GM23338 (cell line): Measurements from ENCODE around the gene MYO1E. TPM values are rescaled to one million over a fixed set of nuclear protein-coding genes. Genes with fewer than 3 reads are reported as not detected.

Source experiments
- ATAC-seq: fragments of 200-7000 bp; cut with Tn5 transposase; 3 replicates; pipeline ENCODE4 v1.9.1; 2020
- DNase-seq: peaks from one replicate; pipeline ENCODE4 v3.0.0-alpha.2; 2015; ENCODE audit warnings: low spot score
- H2AFZ ChIP-seq: fragments of 200-600 bp; sonication (generic); 2 replicates; pipeline ENCODE4 v1.8.0; 2016; ENCODE audit warnings: antibody characterized with exemption, mild to moderate bottlenecking, moderate library complexity
- H3F3A ChIP-seq: fragments of 200-600 bp; sonication (generic); replicated peaks from 2 replicates; pipeline ENCODE4 v1.8.0; 2017; ENCODE audit warnings: antibody characterized with exemption, mixed run types, low read depth
- H3K27ac ChIP-seq: fragments of 200-600 bp; sonication (generic); 2 replicates; pipeline ENCODE4 v1.6.1; 2016; ENCODE audit warnings: low read depth
- H3K27me3 ChIP-seq: fragments of 200-600 bp; sonication (generic); 2 replicates; pipeline ENCODE4 v1.8.0; 2016; ENCODE audit warnings: mild to moderate bottlenecking, mixed run types, moderate library complexity; ENCODE audit not compliant: insufficient read depth
- H3K36me3 ChIP-seq: fragments of 200-600 bp; sonication (generic); 2 replicates; pipeline ENCODE4 v1.8.0; 2016; ENCODE audit warnings: mild to moderate bottlenecking; ENCODE audit not compliant: insufficient read depth
- H3K4me1 ChIP-seq: fragments of 200-600 bp; sonication (generic); 2 replicates; pipeline ENCODE4 v1.8.0; 2016; ENCODE audit warnings: mild to moderate bottlenecking, moderate library complexity; ENCODE audit not compliant: insufficient read depth
- H3K4me2 ChIP-seq: fragments of 200-600 bp; sonication (generic); 2 replicates; pipeline ENCODE4 v1.7.1; 2017; ENCODE audit warnings: mixed run types
- H3K4me3 ChIP-seq: fragments of 200-600 bp; sonication (generic); 2 replicates; pipeline ENCODE4 v1.6.1; 2016; ENCODE audit warnings: mixed run types
- H3K79me2 ChIP-seq: fragments of 200-600 bp; sonication (generic); replicated peaks from 2 replicates; pipeline ENCODE4 v1.8.0; 2017; ENCODE audit warnings: mild to moderate bottlenecking; ENCODE audit not compliant: insufficient read depth
- H3K9me2 ChIP-seq: fragments of 200-600 bp; sonication (generic); 2 replicates; pipeline ENCODE4 v1.8.0; 2017; ENCODE audit not compliant: insufficient read depth
- H4K20me1 ChIP-seq: fragments of 200-600 bp; sonication (generic); replicated peaks from 2 replicates; pipeline ENCODE4 v1.8.0; 2017; ENCODE audit warnings: mild to moderate bottlenecking; ENCODE audit not compliant: insufficient read depth
- H3K27ac Mint-ChIP-seq: 2 replicates; pipeline ENCODE4 v1.8.0; 2020; ENCODE audit warnings: inconsistent platforms, mild to moderate bottlenecking, moderate library complexity, mixed read lengths
- H3K27me3 Mint-ChIP-seq: 3 replicates; pipeline ENCODE4 v1.8.0; 2022; ENCODE audit warnings: low read depth, mild to moderate bottlenecking, moderate library complexity, mixed read lengths, inconsistent platforms; ENCODE audit not compliant: insufficient read depth, poor library complexity
- H3K36me3 Mint-ChIP-seq: 3 replicates; pipeline ENCODE4 v1.8.0; 2021; ENCODE audit warnings: low read depth, mild to moderate bottlenecking, inconsistent platforms, moderate library complexity, mixed read lengths
- H3K4me1 Mint-ChIP-seq: 3 replicates; pipeline ENCODE4 v1.8.0; 2020; ENCODE audit warnings: mild to moderate bottlenecking, inconsistent platforms, mixed read lengths
- H3K4me3 Mint-ChIP-seq: 3 replicates; pipeline ENCODE4 v1.8.0; 2021; ENCODE audit warnings: moderate library complexity, mild to moderate bottlenecking, inconsistent platforms, mixed read lengths
- H3K9me3 Mint-ChIP-seq: 3 replicates; pipeline ENCODE4 v1.8.0; 2020; ENCODE audit warnings: moderate library complexity, mild to moderate bottlenecking, inconsistent platforms, mixed read lengths
- CREB1 ChIP-seq: fragments of 250-450 bp; sonication (Bioruptor Pico); IDR thresholded peaks from 2 replicates; pipeline ENCODE4 v1.5.0; 2020; ENCODE audit warnings: low read depth, mild to moderate bottlenecking, moderate library complexity
- EZH2 ChIP-seq: fragments of 200-600 bp; sonication (generic); IDR thresholded peaks from one replicate; pipeline ENCODE4 v1.8.0; 2017; ENCODE audit warnings: antibody characterized with exemption, mild to moderate bottlenecking, low read depth; ENCODE audit not compliant: unreplicated experiment
- JUNB ChIP-seq: IDR thresholded peaks from one replicate; pipeline ENCODE4 v1.6.1; 2016; ENCODE audit warnings: antibody characterized with exemption; ENCODE audit not compliant: unreplicated experiment
- POLR2AphosphoS5 ChIP-seq: IDR thresholded peaks from 2 replicates; pipeline ENCODE4 v1.6.1; 2016; ENCODE audit warnings: antibody characterized with exemption, low read depth
- STAT1 ChIP-seq: IDR thresholded peaks from one replicate; pipeline ENCODE4 v1.6.1; 2016; ENCODE audit warnings: antibody characterized with exemption; ENCODE audit not compliant: unreplicated experiment
- ZNF114 ChIP-seq: fragments of 250-450 bp; sonication (Bioruptor Pico); IDR thresholded peaks from 2 replicates; pipeline ENCODE4 v1.5.0; 2020; ENCODE audit warnings: mild to moderate bottlenecking, moderate library complexity
- ZNF331 ChIP-seq: fragments of 250-450 bp; sonication (Bioruptor Pico); IDR thresholded peaks from 2 replicates; pipeline ENCODE4 v1.5.0; 2020; ENCODE audit warnings: low read depth, mild to moderate bottlenecking, moderate library complexity
- polyA plus RNA-seq: library from polyadenylated mRNA; unstranded; fragments of >200 nt; fragmentation: Nextera tagmentation; extraction: Ambion mirVana; gene quantifications from 2 replicates; pipeline ENCODE4 v1.2.1, GENCODE V29; 2016
- total RNA-seq: library from RNA; depleted of rRNA; stranded (reverse); fragments of >200 nt; shearing (Covaris generic); gene quantifications from 2 replicates; pipeline ENCODE4 v1.2.3, GENCODE V29; 2014
- TF ChIP-seq, protein P1 (sequence below): IDR thresholded peaks from one replicate; pipeline ENCODE4 v1.6.1; 2018; ENCODE audit warnings: antibody characterized with exemption; ENCODE audit not compliant: unreplicated experiment
- TF ChIP-seq, protein P2 (sequence below), 2 experiments: fragments of 200-600 bp in 1 of 2; sonication (generic) in 1 of 2; conservative IDR thresholded peaks; 2 replicates each; pipeline versions ENCODE4 v1.5.1 to v1.6.1; 2016 to 2017; ENCODE audit warnings: antibody characterized with exemption in 2 of 2, low read depth in 2 of 2, mild to moderate bottlenecking in 2 of 2, moderate library complexity in 1 of 2
- TF ChIP-seq, protein P3 (sequence below): fragments of 250-450 bp; sonication (Bioruptor Pico); IDR thresholded peaks from 2 replicates; pipeline ENCODE4 v1.5.0; 2020; ENCODE audit warnings: mild to moderate bottlenecking, moderate library complexity

Gene MYO1E
- total and polyA plus RNA-seq, 2 experiments from 2014 or later = 68.3 to 131 TPM

DNA sequence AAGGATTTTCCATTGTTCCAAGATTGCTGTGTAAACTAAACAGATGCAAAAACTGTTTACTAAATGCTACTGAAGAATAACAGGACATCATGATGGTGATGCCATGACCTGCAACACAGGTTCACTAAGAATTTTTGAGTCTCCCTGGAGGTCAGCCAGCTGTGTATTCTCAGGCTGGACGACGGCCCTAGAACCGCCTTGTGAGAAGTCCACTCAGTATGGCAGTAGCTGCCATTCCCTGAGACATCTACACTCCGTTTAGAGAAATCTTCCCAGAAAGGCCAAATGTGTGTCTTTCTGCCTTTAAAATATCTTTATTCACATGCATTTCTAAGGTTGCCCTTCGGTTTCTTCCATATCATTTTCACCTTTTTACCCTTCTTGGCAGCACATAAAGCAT, 63.3 kb downstream of the MYO1E start (continued):
- TF ChIP-seq, protein P1, sequence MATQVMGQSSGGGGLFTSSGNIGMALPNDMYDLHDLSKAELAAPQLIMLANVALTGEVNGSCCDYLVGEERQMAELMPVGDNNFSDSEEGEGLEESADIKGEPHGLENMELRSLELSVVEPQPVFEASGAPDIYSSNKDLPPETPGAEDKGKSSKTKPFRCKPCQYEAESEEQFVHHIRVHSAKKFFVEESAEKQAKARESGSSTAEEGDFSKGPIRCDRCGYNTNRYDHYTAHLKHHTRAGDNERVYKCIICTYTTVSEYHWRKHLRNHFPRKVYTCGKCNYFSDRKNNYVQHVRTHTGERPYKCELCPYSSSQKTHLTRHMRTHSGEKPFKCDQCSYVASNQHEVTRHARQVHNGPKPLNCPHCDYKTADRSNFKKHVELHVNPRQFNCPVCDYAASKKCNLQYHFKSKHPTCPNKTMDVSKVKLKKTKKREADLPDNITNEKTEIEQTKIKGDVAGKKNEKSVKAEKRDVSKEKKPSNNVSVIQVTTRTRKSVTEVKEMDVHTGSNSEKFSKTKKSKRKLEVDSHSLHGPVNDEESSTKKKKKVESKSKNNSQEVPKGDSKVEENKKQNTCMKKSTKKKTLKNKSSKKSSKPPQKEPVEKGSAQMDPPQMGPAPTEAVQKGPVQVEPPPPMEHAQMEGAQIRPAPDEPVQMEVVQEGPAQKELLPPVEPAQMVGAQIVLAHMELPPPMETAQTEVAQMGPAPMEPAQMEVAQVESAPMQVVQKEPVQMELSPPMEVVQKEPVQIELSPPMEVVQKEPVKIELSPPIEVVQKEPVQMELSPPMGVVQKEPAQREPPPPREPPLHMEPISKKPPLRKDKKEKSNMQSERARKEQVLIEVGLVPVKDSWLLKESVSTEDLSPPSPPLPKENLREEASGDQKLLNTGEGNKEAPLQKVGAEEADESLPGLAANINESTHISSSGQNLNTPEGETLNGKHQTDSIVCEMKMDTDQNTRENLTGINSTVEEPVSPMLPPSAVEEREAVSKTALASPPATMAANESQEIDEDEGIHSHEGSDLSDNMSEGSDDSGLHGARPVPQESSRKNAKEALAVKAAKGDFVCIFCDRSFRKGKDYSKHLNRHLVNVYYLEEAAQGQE = no peak
- no peak for TF ChIP-seq ZNF114 (CRISPR knock-in tag)

DNA sequence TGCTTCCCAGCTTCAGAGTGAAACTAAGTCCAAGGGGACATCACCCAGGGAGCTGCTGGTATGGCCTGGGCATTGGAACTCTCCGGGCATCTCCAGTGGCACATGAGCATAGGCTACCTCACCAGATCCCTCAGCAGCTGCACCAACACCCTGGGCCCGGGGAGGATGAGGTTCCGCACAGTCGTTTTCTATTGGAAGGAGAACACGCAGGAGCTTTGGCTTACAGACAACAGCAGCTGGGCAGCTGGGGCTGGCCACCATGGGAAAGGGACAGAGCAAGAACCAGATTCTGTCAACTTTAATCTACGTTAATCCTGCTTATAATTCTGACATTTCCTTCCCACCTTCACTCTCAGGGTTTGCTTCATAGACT, 65.5 kb downstream of the MYO1E start:
- Mint-ChIP-seq H3K4me3 (no peak overlapping the region), H3K9me3 (no peaks in the 10 kb centered on the region), H3K36me3 (no peaks in the 10 kb centered on the region), H3K27ac (no peak overlapping the region), H3K27me3 (peaks cover 5% of the 10 kb centered on the region), H3K4me1 (peaks cover 8% of the 10 kb centered on the region; the same call in 2 of the 3 replicates)
- Histone ChIP-seq H3K27ac (no peak overlapping the region), H3K9me2 (no peaks in the 10 kb centered on the region), H2AFZ (no peak overlapping the region), H3K4me2 (no peak overlapping the region), H3K79me2 (peaks cover 66% of the 10 kb centered on the region), H3K27me3 (no peaks in the 10 kb centered on the region), H3K4me1 (peaks cover 9% of the 10 kb centered on the region), H3F3A (no peaks in the 10 kb centered on the region), H3K4me3 (no peak overlapping the region), H4K20me1 (peaks cover 20% of the 10 kb centered on the region; the same call in 1 of the 2 replicates), H3K36me3 (no peaks in the 10 kb centered on the region)
- TF ChIP-seq, protein P2, sequence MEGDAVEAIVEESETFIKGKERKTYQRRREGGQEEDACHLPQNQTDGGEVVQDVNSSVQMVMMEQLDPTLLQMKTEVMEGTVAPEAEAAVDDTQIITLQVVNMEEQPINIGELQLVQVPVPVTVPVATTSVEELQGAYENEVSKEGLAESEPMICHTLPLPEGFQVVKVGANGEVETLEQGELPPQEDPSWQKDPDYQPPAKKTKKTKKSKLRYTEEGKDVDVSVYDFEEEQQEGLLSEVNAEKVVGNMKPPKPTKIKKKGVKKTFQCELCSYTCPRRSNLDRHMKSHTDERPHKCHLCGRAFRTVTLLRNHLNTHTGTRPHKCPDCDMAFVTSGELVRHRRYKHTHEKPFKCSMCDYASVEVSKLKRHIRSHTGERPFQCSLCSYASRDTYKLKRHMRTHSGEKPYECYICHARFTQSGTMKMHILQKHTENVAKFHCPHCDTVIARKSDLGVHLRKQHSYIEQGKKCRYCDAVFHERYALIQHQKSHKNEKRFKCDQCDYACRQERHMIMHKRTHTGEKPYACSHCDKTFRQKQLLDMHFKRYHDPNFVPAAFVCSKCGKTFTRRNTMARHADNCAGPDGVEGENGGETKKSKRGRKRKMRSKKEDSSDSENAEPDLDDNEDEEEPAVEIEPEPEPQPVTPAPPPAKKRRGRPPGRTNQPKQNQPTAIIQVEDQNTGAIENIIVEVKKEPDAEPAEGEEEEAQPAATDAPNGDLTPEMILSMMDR (conservative IDR thresholded peaks at IDR 0.05; ENCODE audit: low read depth in 2 of 2) = no peak
- TF ChIP-seq, protein P3, sequence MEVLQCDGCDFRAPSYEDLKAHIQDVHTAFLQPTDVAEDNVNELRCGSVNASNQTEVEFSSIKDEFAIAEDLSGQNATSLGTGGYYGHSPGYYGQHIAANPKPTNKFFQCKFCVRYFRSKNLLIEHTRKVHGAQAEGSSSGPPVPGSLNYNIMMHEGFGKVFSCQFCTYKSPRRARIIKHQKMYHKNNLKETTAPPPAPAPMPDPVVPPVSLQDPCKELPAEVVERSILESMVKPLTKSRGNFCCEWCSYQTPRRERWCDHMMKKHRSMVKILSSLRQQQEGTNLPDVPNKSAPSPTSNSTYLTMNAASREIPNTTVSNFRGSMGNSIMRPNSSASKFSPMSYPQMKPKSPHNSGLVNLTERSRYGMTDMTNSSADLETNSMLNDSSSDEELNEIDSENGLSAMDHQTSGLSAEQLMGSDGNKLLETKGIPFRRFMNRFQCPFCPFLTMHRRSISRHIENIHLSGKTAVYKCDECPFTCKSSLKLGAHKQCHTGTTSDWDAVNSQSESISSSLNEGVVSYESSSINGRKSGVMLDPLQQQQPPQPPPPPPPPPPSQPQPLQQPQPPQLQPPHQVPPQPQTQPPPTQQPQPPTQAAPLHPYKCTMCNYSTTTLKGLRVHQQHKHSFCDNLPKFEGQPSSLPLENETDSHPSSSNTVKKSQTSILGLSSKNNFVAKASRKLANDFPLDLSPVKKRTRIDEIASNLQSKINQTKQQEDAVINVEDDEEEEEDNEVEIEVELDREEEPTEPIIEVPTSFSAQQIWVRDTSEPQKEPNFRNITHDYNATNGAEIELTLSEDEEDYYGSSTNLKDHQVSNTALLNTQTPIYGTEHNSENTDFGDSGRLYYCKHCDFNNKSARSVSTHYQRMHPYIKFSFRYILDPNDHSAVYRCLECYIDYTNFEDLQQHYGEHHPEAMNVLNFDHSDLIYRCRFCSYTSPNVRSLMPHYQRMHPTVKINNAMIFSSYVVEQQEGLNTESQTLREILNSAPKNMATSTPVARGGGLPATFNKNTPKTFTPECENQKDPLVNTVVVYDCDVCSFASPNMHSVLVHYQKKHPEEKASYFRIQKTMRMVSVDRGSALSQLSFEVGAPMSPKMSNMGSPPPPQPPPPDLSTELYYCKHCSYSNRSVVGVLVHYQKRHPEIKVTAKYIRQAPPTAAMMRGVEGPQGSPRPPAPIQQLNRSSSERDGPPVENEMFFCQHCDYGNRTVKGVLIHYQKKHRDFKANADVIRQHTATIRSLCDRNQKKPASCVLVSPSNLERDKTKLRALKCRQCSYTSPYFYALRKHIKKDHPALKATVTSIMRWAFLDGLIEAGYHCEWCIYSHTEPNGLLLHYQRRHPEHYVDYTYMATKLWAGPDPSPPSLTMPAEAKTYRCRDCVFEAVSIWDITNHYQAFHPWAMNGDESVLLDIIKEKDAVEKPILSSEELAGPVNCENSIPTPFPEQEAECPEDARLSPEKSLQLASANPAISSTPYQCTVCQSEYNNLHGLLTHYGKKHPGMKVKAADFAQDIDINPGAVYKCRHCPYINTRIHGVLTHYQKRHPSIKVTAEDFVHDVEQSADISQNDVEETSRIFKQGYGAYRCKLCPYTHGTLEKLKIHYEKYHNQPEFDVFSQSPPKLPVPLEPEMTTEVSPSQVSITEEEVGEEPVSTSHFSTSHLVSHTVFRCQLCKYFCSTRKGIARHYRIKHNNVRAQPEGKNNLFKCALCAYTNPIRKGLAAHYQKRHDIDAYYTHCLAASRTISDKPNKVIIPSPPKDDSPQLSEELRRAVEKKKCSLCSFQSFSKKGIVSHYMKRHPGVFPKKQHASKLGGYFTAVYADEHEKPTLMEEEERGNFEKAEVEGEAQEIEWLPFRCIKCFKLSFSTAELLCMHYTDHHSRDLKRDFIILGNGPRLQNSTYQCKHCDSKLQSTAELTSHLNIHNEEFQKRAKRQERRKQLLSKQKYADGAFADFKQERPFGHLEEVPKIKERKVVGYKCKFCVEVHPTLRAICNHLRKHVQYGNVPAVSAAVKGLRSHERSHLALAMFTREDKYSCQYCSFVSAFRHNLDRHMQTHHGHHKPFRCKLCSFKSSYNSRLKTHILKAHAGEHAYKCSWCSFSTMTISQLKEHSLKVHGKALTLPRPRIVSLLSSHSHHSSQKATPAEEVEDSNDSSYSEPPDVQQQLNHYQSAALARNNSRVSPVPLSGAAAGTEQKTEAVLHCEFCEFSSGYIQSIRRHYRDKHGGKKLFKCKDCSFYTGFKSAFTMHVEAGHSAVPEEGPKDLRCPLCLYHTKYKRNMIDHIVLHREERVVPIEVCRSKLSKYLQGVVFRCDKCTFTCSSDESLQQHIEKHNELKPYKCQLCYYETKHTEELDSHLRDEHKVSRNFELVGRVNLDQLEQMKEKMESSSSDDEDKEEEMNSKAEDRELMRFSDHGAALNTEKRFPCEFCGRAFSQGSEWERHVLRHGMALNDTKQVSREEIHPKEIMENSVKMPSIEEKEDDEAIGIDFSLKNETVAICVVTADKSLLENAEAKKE (CRISPR knock-in tag) = no peak
- TF ChIP-seq STAT1 (no peak), POLR2AphosphoS5 (no peak), EZH2 (no peak), ZNF331 (CRISPR knock-in tag) (no peak), CREB1 (CRISPR knock-in tag) (no peak), JUNB (no peak), ZNF114 (CRISPR knock-in tag) (no peak)
- TF ChIP-seq, protein P1 = no peak
- DNase-seq (no peak), ATAC-seq (no peak)
